Stimulated activated CD4-positive, alpha-beta T cell treated with anti-CD3 and anti-CD28 coated beads, Interleukin-12 subunit alpha, Interleukin-12 subunit beta, amount 100 ng/mL, for 4 hours (primary cell): Measurements from ENCODE around the gene HOXC10.
A peak's percentile ranks its signal among the peaks of the same experiment; 100 is the strongest.

Experiments used
- DNase-seq: peaks from one replicate; pipeline ENCODE4 v3.0.0-alpha.2; 2020

Gene HOXC10

GRCh38 chr12:54017027-54017788 is 32.3 kb downstream of the HOXC10 start:
- no peak for DNase-seq

- peak; percentile 69 for DNase-seq
Observed at GRCh38 chr12:54017878-54018467, 33.0 kb downstream of the HOXC10 start.

- DNase-seq = no peak
Observed at GRCh38 chr12:54018468-54018984, 33.6 kb downstream of the HOXC10 start.

- DNase-seq = no peak
Observed at GRCh38 chr12:54019091-54019811, 34.3 kb downstream of the HOXC10 start.

DNA sequence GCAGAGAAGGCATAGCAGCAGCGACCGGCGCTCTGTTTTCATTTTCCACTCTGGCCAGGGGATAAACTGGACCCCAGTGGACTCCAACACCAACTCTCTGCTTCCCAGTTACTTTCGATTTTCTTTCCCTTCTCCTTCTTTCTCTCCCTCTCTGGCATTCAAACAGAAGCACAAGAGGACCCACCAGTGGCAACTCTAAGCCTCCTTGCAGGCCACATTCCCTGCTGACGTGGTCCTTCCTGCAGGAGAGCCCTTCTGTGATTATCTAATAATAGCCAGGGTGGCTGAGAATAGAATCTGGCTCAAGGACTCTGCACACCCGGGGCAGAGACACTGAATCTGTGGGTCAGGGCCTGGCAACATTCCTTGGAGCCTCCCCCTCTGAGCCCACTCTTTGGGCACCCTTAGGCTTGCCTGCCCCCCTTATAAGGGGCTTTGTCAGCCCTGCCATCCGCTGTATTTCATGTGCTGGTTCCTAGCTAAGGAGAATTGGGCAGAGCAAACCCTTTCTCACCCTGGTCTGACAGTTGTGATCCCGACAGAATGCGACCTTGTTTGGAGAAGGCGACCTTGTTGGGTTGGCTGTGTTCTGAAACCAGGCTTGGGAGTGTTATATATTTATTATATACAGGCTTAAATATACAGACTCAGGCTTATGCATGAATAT is 35.1 kb downstream of the HOXC10 start:
- no peak for DNase-seq

DNA sequence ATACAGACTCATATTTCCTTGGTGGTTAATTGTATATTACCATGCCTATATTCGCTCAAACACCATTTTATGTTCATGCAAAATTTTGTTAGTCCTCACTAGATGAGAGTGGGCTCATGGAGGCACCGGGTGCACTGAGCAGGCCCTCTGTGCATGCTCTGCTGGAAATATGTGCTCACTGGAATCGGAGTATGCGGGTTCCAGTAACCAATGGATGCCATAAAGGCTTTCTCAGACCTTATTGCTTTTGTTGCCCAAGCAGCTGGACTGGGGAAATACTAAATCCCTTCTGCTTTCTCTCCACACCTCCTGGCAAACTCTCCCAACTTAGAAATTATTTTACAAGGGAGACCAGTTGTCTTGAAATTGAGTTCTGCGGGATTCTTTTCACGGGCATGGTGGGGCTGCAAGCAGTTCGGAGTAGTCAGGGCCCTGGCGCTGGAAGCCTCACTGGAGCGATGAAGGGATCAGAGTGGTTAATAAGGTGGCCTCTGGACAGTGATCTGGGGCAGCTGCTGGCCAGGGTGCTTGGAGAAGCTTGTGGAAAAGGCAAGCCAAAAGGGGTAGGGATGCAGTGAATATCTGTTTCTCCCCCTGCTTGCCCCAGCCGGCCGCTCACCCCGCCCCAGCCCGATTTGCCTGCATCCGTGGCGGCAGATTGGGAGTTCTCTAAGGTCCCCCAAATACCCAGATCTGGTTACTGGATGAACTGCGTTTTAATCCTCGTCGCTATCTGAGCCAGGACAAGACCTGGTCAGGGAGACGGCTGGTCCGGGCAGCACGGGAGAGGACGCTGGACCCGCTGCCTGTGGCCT is 35.9 kb downstream of the HOXC10 start:
- DNase-seq = no peak

GRCh38 chr12:54021432-54022013 is 36.6 kb downstream of the HOXC10 start:
- no peak for DNase-seq

- no peak for DNase-seq
Observed at GRCh38 chr12:54022960-54023884, 38.3 kb downstream of the HOXC10 start.

DNA sequence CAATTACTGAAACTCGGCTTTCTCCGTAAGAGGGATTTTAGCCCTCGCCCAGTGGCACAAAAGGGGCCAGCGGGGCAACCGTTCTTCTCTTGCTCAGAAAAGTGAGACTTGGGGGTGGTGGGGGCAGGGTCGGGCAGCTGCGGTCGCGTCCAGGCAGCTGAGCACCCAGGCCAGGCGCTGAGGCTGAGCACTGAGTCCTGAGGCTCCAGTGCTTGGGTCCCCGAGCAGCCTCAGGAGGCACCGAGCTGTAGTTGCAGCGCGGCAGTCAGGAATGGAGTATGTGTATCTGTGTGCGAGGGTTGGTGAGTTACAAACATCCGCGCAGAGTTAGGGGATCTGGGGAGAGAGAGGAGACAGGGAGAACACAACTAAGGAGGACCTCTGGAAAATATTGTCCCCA is 39.2 kb downstream of the HOXC10 start:
- DNase-seq = no peak

DNA sequence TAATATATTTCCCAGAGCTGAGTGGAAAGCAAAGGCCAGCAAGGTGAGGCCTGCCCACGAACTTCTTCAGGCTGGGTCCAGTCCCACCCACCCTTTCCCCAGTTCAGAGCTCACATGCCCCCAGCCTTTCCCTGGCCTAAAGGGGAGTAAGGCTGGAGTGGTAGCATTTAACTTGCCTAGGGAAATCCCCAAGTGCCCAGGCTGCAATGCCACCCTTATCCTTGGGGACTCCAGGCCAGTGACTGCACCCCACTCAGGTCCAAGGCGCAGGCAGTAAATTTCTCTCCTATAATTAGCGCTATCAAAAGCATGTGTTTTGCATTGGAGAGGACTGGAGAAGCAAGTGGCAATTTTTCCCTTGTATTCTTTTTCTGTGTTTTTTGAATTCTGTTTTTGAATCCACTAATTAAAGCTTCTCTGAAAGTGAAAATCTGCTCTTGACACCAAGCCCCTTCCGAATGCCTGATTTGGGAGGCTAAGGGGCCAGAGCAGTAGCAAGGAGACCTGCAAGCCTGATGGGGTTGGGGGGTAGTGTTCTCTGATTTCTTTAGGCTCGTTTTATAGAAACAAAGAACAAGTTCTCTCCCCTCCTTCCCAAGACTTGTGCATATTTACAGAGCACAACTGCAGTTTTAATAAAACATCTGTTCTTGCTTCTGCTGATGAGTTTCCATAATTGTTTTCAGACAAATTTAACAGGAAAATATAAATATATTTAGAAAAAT is 39.8 kb downstream of the HOXC10 start:
- DNase-seq = no peak

DNA sequence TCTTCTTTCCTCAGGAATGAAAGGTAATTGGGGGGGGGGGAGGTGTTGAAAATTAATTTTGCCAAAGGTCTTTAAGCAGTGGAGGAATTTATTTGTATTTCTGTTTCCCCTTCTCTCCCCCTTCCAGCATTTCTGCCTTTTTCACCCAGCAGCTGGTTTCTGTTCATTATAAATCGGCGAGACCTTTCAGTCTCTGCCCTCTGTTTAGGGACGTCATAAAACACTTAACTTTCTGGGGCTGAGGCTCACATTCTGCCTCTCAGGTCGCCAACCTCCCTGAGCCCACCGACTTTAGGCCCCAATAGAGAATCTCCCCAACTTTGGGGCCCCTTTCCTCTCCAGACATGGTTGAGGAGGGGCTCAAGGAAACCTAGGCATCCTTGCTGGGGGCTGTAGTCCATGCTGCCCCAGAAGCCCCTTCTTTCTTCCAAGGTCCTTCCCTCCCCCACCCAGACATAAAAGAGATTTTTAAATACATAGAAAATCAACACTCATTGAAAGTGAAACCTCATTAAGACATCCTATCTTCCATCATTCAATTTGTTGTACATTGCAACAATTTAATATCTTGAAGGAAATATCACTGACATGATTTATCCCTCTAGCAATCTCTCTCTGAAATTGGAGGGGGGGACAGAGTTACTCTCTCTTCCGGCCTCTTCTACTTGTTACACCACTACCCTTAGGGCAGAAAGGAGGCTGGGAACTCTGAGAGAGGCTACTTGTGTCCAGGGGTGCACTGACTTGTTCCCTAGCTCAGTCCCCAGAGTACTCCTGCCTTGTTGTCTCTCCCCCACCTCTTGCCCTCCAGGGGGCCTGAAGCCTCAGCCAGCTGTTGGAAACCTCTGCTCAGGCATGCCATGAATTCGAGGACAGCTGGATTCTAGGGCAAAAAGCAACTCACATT is 40.8 kb downstream of the HOXC10 start:
- no peak for DNase-seq

GRCh38 chr12:54026640-54027441 is 41.9 kb downstream of the HOXC10 start:
- DNase-seq = no peak

GRCh38 chr12:54027442-54027786 is 42.5 kb downstream of the HOXC10 start:
- no peak for DNase-seq

DNA sequence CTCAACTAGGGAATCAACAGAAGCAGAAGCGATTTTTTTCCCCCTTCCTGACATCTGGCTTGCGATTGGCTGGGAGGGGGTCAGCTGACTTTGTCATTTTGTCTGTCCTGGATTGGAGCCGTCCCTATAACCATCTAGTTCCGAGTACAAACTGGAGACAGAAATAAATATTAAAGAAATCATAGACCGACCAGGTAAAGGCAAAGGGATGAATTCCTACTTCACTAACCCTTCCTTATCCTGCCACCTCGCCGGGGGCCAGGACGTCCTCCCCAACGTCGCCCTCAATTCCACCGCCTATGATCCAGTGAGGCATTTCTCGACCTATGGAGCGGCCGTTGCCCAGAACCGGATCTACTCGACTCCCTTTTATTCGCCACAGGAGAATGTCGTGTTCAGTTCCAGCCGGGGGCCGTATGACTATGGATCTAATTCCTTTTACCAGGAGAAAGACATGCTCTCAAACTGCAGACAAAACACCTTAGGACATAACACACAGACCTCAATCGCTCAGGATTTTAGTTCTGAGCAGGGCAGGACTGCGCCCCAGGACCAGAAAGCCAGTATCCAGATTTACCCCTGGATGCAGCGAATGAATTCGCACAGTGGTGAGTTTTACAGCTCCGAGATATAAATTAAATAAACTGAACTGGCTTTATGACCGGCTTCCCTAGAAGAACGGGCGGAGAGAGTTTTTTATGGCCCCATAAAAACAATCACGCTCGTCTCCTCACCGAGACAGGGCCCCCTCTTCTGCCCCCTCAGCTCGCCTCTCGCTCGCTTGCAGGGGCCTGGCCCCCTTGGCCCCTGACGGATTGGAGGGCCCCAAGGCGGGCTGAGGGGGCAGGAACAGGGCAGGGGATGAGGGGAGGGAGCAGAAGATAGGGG is 43.6 kb downstream of the HOXC10 start, which contains the start of gene HOXC6:
TSS of gene HOXC6 (plus strand) at position 127 of the 888 bp plus-strand sequence. CDS start at position 209, 82 bp downstream.
- DNase-seq = no peak

- no peak for DNase-seq
Observed at GRCh38 chr12:54029529-54030441, 44.8 kb downstream of the HOXC10 start.

- DNase-seq = no peak
Observed at GRCh38 chr12:54030442-54030801, 45.5 kb downstream of the HOXC10 start.
